Gastrocnemius medialis (tissue), 4 donors: ENCODE results near the gene ANTKMT. TPM values are rescaled to one million over a fixed set of nuclear protein-coding genes. Genes with fewer than 3 reads are reported as not detected.
"Not testable (repeated sequence)": the region's sequence is repeated elsewhere in the genome, so short reads cannot be mapped to it uniquely, and the experiment has no call there.

Source experiments
- ATAC-seq, 2 donors: fragments of 150-250 bp; one replicate each; pipeline ENCODE4 v1.9.1; 2016
- DNase-seq, 2 donors: peaks; one replicate each; pipeline ENCODE4 v3.0.0-alpha.2; 2019
- H3K27ac ChIP-seq, 4 donors: fragments of 200-600 bp; sonication (generic); 1 replicate in 1 of 4; 2 replicates in 3 of 4; pipeline ENCODE4 v1.5.1; 2016 to 2018; ENCODE audit warnings: mild to moderate bottlenecking in 2 of 4, moderate library complexity in 1 of 4
- H3K27me3 ChIP-seq, 3 donors: fragments of 200-600 bp; sonication (generic) in 2 of 3; 1 replicate in 1 of 3; 2 replicates in 2 of 3; pipeline versions ENCODE4 v1.5.1 to v1.6.0; 2016 to 2019; ENCODE audit warnings: mild to moderate bottlenecking in 1 of 3, moderate library complexity in 1 of 3
- H3K36me3 ChIP-seq, 2 donors: fragments of 200-600 bp; sonication (generic) in 1 of 2; one replicate each; pipeline ENCODE4 v1.5.1; 2017 to 2018
- H3K4me1 ChIP-seq, 2 donors: fragments of 200-600 bp; sonication (generic) in 1 of 2; one replicate each; pipeline ENCODE4 v1.5.1; 2016 to 2017; ENCODE audit warnings: mild to moderate bottlenecking in 2 of 2
- H3K4me3 ChIP-seq, 4 donors: fragments of 200-600 bp; sonication (generic) in 3 of 4; 1 replicate in 1 of 4; 2 replicates in 3 of 4; pipeline ENCODE4 v1.5.1; 2016 to 2019; ENCODE audit warnings: mild to moderate bottlenecking in 2 of 4
- H3K9me3 ChIP-seq, 3 donors: fragments of 200-600 bp; sonication (generic) in 2 of 3; 1 replicate in 1 of 3; 2 replicates in 2 of 3; pipeline ENCODE4 v1.5.1; 2016 to 2019
- POLR2A ChIP-seq, 2 donors: fragments of 450-650 bp; IDR thresholded peaks; one replicate each; pipeline ENCODE4 v1.6.1; 2017; ENCODE audit warnings: antibody characterized with exemption in 2 of 2, mild to moderate bottlenecking in 2 of 2, moderate library complexity in 2 of 2
- in situ Hi-C, 4 donors: fragments of 200-750 bp; cut with MboI; loops; one replicate each; pipeline versions ENCODE4 v1.15.0 to v1.8.0; 2017; ENCODE audit warnings: low sequenced_read_pairs in 4 of 4
- intact Hi-C: fragments of 100-400 bp; cut with DNase I; formaldehyde crosslinking; loops from one replicate; pipeline ENCODE4 v1.15.1; 2023; ENCODE audit warnings: low total_unique reads
- total RNA-seq, 4 donors: library from RNA; depleted of rRNA; stranded (reverse); fragments of >200 nt; gene quantifications; one replicate each; pipeline versions ENCODE4 v1.1.0 to v1.2.3, GENCODE V29; 2016
- TF ChIP-seq, protein P1 (sequence below), 5 experiments: fragments of 450-650 bp in 3 of 5; fragments of 200-600 bp in 2 of 5; sonication (generic) in 2 of 5; IDR thresholded peaks in 4 of 5; conservative IDR thresholded peaks in 1 of 5; 1 replicate in 4 of 5; 2 replicates in 1 of 5; pipeline ENCODE4 v1.5.1; 2016 to 2019; ENCODE audit warnings: antibody characterized with exemption in 5 of 5, mild to moderate bottlenecking in 3 of 5, moderate library complexity in 3 of 5

The ANTKMT gene
- total RNA-seq, 4 donors from 2014 or later: 20.9 to 84.0 (median 38.7) TPM

DNA sequence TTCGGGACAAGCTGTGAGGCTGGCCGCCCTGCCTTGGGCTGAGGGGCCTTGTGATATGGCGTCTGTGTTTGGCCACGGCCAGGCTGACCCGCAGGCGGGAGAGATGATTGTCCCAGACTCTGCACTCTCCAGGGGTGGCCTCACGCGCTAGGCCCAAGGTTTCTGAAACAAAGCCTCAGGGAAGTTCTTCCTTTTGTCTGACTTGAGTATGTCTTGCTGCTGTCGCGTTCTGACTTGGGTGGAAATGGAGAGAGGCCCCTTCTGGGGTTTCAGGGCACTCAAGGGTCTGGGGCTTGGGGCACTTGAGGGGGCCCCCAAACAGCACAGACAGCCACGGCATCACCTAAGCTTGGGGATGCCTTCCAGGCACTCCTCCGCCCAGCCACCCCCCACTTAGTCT lies 9.9 kb upstream of the ANTKMT start:
- peaks cover 49 to 52% (median 50%) of the 10 kb centered on the region in 3 donors for H3K27me3 ChIP-seq
- intact Hi-C loops: loop anchor here (1.0 kb wide), 2 partner anchors 30 to 74 kb away; no protein-coding TSS in a partner anchor

DNA sequence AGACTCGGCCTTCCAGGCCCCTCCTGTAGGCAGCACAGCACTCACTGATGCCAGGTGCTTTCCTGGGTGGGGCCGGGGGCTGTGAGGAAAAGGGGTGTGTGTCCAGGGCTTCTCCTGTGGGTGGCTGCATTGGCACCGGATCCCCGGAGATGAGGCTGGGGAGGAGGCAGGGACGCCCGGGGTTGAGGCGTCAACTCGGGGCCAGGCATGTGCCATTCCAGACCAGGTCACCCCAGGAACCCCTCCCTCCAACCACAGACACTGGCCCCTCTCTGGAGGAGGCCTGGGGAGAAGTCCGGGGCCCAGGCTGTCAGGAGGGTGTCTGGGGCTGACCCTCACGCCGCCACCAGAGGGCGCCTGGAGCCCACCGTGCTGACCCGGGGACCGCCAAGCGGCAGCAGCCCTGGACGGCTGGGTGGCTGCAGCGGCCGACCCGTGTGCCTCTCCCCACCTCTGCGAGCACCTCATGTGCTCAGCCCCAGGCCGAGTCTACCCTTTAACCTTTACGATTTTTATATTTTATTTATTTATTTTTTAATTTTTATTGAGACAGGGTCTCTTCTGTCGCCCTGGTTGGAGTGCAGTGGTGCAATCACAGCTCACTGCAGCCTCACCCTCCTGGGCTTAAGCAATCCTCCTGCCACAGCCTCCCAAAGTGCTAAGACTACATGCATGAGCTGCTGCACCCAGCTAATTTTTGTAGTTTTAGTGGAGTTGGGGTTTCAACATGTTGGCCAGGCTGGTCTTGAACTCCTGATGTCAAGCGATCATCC lies 9.2 kb upstream of the ANTKMT start:
- Histone ChIP-seq H3K9me3 (no peaks in the 10 kb centered on the region), H3K4me1 (peaks cover 11 to 14% of the 10 kb centered on the region in 2 donors), H3K27ac (no peak overlapping the region), H3K27me3 (peaks cover 43 to 45% (median 44%) of the 10 kb centered on the region in 3 donors), H3K4me3 (no peak overlapping the region), H3K36me3 (no peaks in the 10 kb centered on the region)
- DNase-seq (peak; percentile 37 to 60), ATAC-seq (peak in 1 of 2 donors; percentile 46)
- in situ Hi-C loops: no loop called here
- intact Hi-C loops: loop anchor here (1.0 kb wide), 2 partner anchors 30 to 74 kb away; no protein-coding TSS in a partner anchor
- TF ChIP-seq POLR2A (IDR thresholded peaks at IDR 0.05): no peak
- TF ChIP-seq, protein P1, sequence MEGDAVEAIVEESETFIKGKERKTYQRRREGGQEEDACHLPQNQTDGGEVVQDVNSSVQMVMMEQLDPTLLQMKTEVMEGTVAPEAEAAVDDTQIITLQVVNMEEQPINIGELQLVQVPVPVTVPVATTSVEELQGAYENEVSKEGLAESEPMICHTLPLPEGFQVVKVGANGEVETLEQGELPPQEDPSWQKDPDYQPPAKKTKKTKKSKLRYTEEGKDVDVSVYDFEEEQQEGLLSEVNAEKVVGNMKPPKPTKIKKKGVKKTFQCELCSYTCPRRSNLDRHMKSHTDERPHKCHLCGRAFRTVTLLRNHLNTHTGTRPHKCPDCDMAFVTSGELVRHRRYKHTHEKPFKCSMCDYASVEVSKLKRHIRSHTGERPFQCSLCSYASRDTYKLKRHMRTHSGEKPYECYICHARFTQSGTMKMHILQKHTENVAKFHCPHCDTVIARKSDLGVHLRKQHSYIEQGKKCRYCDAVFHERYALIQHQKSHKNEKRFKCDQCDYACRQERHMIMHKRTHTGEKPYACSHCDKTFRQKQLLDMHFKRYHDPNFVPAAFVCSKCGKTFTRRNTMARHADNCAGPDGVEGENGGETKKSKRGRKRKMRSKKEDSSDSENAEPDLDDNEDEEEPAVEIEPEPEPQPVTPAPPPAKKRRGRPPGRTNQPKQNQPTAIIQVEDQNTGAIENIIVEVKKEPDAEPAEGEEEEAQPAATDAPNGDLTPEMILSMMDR (IDR thresholded peaks at IDR 0.05 in 4 of 5, conservative IDR thresholded peaks at IDR 0.05 in 1 of 5): peak; percentile 73 to 95 (median 94)

More for the DNA sequence above, 9.9 kb upstream of the ANTKMT start:
- no peak for ATAC-seq
- H3K4me3 ChIP-seq: no peak overlapping the region
- H3K9me3 ChIP-seq: no peaks in the 10 kb centered on the region
- no peaks in the 10 kb centered on the region for H3K36me3 ChIP-seq
- no peak for TF ChIP-seq POLR2A (IDR thresholded peaks at IDR 0.05)
- TF ChIP-seq, protein P1 (IDR thresholded peaks at IDR 0.05 in 4 of 5, conservative IDR thresholded peaks at IDR 0.05 in 1 of 5): no peak
- no peak overlapping the region for H3K27ac ChIP-seq
- no peak for DNase-seq
- in situ Hi-C loops: no loop called here
- peaks cover 8 to 11% of the 10 kb centered on the region in 2 donors for H3K4me1 ChIP-seq

DNA sequence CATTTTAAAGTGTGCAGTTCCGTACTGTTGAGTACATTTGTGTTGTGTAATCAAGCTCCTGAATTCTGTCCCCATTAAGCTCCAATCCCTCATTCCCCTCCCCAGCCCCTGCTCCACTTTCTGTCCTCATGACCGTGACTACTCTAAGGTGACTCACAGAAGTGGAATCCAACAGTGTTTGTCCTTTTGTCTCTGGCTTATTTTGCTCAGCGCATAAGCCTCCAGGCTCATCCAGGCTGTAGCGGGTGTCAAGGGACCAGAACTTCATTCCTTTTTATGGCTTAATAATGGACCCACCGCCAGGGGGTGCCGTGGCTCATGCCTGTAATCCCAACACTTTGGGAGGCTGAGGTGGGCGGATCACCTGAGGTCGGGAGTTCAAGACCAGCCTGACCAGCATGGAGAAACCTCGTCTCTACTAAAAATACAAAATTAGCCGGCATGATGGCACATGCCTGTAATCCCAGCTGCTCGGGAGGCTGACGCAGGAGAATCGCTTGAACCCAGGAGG lies 8.2 kb upstream of the ANTKMT start:
- in situ Hi-C loops, DNase-seq, ATAC-seq, H3K27ac ChIP-seq, H3K4me3 ChIP-seq, H3K36me3 ChIP-seq, H3K9me3 ChIP-seq, intact Hi-C loops: not testable (repeated sequence)
- TF ChIP-seq, protein P1 (IDR thresholded peaks at IDR 0.05 in 4 of 5, conservative IDR thresholded peaks at IDR 0.05 in 1 of 5): peak in 2 of 5 experiments; percentile 25 to 28
- Histone ChIP-seq H3K27me3 (peaks cover 35 to 37% (median 37%) of the 10 kb centered on the region in 3 donors), H3K4me1 (peaks cover 11 to 15% of the 10 kb centered on the region in 2 donors)

DNA sequence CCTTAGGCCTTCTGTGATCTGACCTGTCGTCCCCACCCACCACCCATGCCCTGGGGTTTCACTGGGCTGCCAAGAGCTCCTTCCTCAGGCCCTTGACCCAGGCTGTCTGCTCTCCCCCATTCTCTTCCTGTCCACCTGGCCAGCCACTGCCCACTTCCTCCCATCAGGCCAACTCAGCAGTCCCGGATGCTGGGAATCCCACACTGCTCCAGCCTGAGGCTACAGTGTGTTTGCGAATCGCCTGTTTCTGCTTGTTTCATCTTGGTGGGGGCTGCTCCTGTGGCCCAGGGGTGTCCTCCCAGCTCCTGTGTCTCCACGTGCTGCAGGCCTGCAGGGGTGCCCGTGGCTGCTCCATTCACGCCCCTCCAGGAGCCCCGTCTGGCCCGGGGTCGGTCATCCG lies 6.9 kb upstream of the ANTKMT start:
- no peak for TF ChIP-seq POLR2A (IDR thresholded peaks at IDR 0.05)
- TF ChIP-seq, protein P1 (IDR thresholded peaks at IDR 0.05 in 4 of 5, conservative IDR thresholded peaks at IDR 0.05 in 1 of 5): no peak
- Histone ChIP-seq H3K9me3 (no peaks in the 10 kb centered on the region), H3K27me3 (peaks cover 23 to 24% (median 24%) of the 10 kb centered on the region in 3 donors), H3K36me3 (no peaks in the 10 kb centered on the region), H3K27ac (no peak overlapping the region), H3K4me3 (peak overlapping the region in 1 of 4 donors; percentile 46), H3K4me1 (peaks cover 11 to 18% of the 10 kb centered on the region in 2 donors)
- in situ Hi-C loops (no loop called here), intact Hi-C loops (no loop called here)
- DNase-seq: no peak
- no peak for ATAC-seq
